ENCODE measurements around the gene ARHGDIA.

Gene ARHGDIA

GRCh38 chr17:81865358-81865732, 5.8 kb downstream of the ARHGDIA start:
- no peak for DNase-seq (ENCODE audit: low read depth in 2 of 2)

GRCh38 chr17:81863833-81864768, 7.0 kb downstream of the ARHGDIA start:
- DNase-seq (ENCODE audit: low read depth in 2 of 2) = no peak

GRCh38 chr17:81863123-81863675, 7.9 kb downstream of the ARHGDIA start:
- no peak for DNase-seq (ENCODE audit: low read depth in 2 of 2)

GRCh38 chr17:81860756-81861568, 10.2 kb downstream of the ARHGDIA start:
- peak; percentile 97 to 98 for DNase-seq (ENCODE audit: low read depth in 2 of 2)

GRCh38 chr17:81859906-81860755, 11.0 kb downstream of the ARHGDIA start, which contains the start of gene P4HB:
Gene P4HB (minus strand): TSS chr17:81860535. CDS start chr17:81860471, 64 bp downstream.
- peak in 1 of 2 donors; percentile 94 for DNase-seq (ENCODE audit: low read depth in 2 of 2)

GRCh38 chr17:81858967-81859905, 11.9 kb downstream of the ARHGDIA start:
- DNase-seq (ENCODE audit: low read depth in 2 of 2) = no peak

- no peak for DNase-seq (ENCODE audit: low read depth in 2 of 2)
These were observed 12.8 kb downstream of the ARHGDIA start for GRCh38 chr17:81858170-81858966.

GRCh38 chr17:81854974-81855774, 16.0 kb downstream of the ARHGDIA start:
- no peak for DNase-seq (ENCODE audit: low read depth in 2 of 2)

- no peak for DNase-seq (ENCODE audit: low read depth in 2 of 2)
These were observed 18.9 kb downstream of the ARHGDIA start for GRCh38 chr17:81852237-81852636.

- DNase-seq (ENCODE audit: low read depth in 2 of 2) = no peak
These were observed 19.7 kb downstream of the ARHGDIA start for GRCh38 chr17:81851423-81851822.

GRCh38 chr17:81849457-81849856, 21.7 kb downstream of the ARHGDIA start:
- DNase-seq (ENCODE audit: low read depth in 2 of 2) = no peak

GRCh38 chr17:81846743-81847689, 24.1 kb downstream of the ARHGDIA start:
- DNase-seq (ENCODE audit: low read depth in 2 of 2) = no peak

- no peak for DNase-seq (ENCODE audit: low read depth in 2 of 2)
These were observed 25.0 kb downstream of the ARHGDIA start for GRCh38 chr17:81845881-81846742.

- no peak for DNase-seq (ENCODE audit: low read depth in 2 of 2)
These were observed 25.8 kb downstream of the ARHGDIA start for GRCh38 chr17:81845361-81845760.

GRCh38 chr17:81844887-81845286, 26.2 kb downstream of the ARHGDIA start:
- no peak for DNase-seq (ENCODE audit: low read depth in 2 of 2)

GRCh38 chr17:81844327-81844851, 26.7 kb downstream of the ARHGDIA start:
- DNase-seq (ENCODE audit: low read depth in 2 of 2) = no peak

Data from activated CD4-positive, alpha-beta T cell treated with anti-CD3 and anti-CD28 coated beads for 24 hours (primary cell).